Putamen (tissue), 1 donor: Measurements from ENCODE around the gene NECTIN1.
A peak's percentile ranks its signal among the peaks of the same experiment; 100 is the strongest.

Experiments used
- DNase-seq: peaks from one replicate; pipeline ENCODE4 v3.0.0-alpha.2; 2016; ENCODE audit warnings: low spot score

NECTIN1 gene

GRCh38 chr11:119728651-119729580, at the start of gene NECTIN1:
NECTIN1 (minus strand) TSS chr11:119729200; CDS start chr11:119728553, 647 bp downstream.
- DNase-seq = peak; percentile 90

GRCh38 chr11:119778391-119779194, 49.6 kb upstream of the NECTIN1 start:
- DNase-seq = no peak

- DNase-seq = no peak
Measured at GRCh38 chr11:119777940-119778339, 48.9 kb upstream of the NECTIN1 start.

- no peak for DNase-seq
Measured at GRCh38 chr11:119776651-119777050, 47.7 kb upstream of the NECTIN1 start.

- no peak for DNase-seq
Measured at GRCh38 chr11:119776031-119776636, 47.1 kb upstream of the NECTIN1 start.

- DNase-seq = no peak
Measured at GRCh38 chr11:119774172-119774763, 45.3 kb upstream of the NECTIN1 start.

GRCh38 chr11:119772641-119773415, 43.8 kb upstream of the NECTIN1 start:
- DNase-seq = peak; percentile 81

- DNase-seq = no peak
Measured at GRCh38 chr11:119772076-119772475, 43.1 kb upstream of the NECTIN1 start.

GRCh38 chr11:119771172-119771770, 42.3 kb upstream of the NECTIN1 start:
- no peak for DNase-seq

GRCh38 chr11:119765628-119766027, 36.6 kb upstream of the NECTIN1 start:
- DNase-seq = no peak

- DNase-seq = peak; percentile 55
Measured at GRCh38 chr11:119764108-119764868, 35.3 kb upstream of the NECTIN1 start.

- no peak for DNase-seq
Measured at GRCh38 chr11:119763071-119763728, 34.2 kb upstream of the NECTIN1 start.

- no peak for DNase-seq
Measured at GRCh38 chr11:119759747-119760412, 30.9 kb upstream of the NECTIN1 start.

- DNase-seq = no peak
Measured at GRCh38 chr11:119759324-119759723, 30.3 kb upstream of the NECTIN1 start.

GRCh38 chr11:119758291-119758690, 29.3 kb upstream of the NECTIN1 start:
- no peak for DNase-seq

- no peak for DNase-seq
Measured at GRCh38 chr11:119757378-119757777, 28.4 kb upstream of the NECTIN1 start.

- no peak for DNase-seq
Measured at GRCh38 chr11:119756169-119756865, 27.3 kb upstream of the NECTIN1 start.

- no peak for DNase-seq
Measured at GRCh38 chr11:119755356-119756071, 26.5 kb upstream of the NECTIN1 start.
